ENCODE results near the gene DYRK1A.

- TF ChIP-seq, protein P1, sequence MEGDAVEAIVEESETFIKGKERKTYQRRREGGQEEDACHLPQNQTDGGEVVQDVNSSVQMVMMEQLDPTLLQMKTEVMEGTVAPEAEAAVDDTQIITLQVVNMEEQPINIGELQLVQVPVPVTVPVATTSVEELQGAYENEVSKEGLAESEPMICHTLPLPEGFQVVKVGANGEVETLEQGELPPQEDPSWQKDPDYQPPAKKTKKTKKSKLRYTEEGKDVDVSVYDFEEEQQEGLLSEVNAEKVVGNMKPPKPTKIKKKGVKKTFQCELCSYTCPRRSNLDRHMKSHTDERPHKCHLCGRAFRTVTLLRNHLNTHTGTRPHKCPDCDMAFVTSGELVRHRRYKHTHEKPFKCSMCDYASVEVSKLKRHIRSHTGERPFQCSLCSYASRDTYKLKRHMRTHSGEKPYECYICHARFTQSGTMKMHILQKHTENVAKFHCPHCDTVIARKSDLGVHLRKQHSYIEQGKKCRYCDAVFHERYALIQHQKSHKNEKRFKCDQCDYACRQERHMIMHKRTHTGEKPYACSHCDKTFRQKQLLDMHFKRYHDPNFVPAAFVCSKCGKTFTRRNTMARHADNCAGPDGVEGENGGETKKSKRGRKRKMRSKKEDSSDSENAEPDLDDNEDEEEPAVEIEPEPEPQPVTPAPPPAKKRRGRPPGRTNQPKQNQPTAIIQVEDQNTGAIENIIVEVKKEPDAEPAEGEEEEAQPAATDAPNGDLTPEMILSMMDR (IDR thresholded peaks at IDR 0.05), result no peak
- TF ChIP-seq POLR2AphosphoS5 (IDR thresholded peaks at IDR 0.05), result no peak
- no peak for TF ChIP-seq POLR2A (IDR thresholded peaks at IDR 0.05)
These were observed 48.0 kb downstream of the DYRK1A start for GRCh38 chr21:37414292-37415253.

All from transverse colon (tissue), 4 donors.